ENCODE results near the gene SRP72.
A peak's percentile ranks its signal among the peaks of the same experiment; 100 is the strongest.
"Not testable (repeated sequence)": the region's sequence is repeated elsewhere in the genome, so short reads cannot be mapped to it uniquely, and the experiment has no call there.

SRP72 gene

DNA sequence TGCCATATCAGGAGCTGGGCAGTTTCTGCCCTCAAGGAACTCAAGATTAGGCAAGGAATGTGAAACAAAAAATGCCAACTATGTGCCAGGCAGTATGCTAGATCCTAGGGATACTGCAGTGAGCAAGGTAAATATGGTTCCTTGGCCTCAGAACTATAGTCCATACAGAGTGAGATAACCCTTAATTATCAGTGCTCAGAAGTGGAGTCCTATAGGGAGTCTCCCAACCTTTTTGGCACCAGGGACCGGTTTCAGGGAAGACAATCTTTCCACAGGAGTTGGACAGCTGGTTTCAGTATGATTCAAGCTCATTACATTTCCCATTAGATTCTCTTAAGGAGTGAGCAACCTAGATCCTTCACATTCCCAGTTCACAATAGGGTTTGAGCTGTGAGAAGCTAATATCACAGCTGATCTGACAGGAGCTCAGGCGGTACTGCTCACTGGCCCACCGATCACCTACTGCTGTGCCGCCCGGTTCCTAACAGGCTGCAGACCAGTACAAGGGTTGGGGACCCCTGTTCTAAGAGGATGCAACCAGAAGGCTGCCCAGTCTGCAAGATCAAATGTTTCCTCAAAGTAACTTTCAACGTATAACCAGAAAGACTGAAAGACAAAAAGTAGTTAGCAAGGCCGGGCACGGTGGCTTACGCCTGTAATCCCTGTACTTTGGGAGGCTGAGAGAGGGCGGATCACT is 1.7 kb upstream of the SRP72 start:
- no peak for DNase-seq (ENCODE audit: low spot score)

DNA sequence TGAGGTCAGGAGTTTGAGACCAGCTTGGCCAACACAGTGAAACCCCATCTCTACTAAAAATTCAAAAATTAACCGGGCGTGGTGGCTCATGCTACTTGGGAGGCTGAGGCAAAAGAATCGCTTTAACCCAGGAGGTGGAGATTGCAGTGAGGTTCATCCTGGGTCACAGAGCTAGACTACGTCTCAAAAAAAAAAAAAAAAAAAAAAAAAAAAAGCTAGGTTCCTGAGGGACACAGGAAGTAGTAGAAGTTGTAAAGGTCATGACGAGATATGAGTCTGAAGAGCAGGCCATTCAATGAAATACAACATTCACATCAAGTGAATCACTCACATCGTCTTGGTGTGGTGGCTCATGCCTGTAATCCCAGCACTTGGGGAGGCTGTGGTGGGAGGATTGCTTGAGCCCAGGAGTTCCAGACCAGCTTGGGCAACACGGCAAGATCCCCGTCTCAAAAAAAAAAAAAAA is 1.1 kb upstream of the SRP72 start:
- DNase-seq (ENCODE audit: low spot score): not testable (repeated sequence)

DNA sequence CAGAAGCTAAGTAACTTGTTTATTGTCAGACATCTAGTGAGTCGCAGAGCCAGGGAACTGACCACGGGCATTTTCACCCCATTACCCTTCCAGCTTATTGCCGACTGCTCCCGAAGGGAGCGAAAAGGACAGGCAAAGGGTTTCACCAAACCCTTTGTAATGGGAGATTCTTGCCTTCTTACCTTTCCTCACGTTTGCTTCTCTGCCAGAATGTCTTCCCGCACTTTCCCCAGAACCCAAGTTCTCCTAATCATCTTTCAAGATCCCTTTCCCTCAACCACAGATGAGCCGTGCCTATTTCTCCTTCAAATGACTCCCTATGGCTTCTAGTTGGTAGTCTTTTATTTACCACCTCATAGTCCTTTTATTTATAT is 520 bp upstream of the SRP72 start:
- peak; percentile 5 for DNase-seq (ENCODE audit: low spot score)

DNA sequence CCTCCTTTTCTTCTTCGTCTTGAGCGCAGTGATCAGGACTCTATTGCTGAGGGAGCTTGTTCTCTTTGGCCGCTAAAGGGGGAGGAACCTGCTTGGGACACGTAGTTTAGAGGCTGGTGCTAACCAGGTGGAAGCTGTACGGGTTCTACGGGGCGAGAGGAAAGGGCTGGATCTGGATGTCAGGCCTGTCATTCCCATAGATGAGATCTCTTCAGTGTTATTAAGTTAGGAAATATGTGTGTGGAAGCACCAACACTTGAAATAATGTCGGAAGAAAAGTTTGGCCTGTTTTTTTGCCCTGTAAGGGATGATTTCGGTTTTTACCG is 643 bp downstream of the SRP72 start:
- DNase-seq (ENCODE audit: low spot score): no peak

DNA sequence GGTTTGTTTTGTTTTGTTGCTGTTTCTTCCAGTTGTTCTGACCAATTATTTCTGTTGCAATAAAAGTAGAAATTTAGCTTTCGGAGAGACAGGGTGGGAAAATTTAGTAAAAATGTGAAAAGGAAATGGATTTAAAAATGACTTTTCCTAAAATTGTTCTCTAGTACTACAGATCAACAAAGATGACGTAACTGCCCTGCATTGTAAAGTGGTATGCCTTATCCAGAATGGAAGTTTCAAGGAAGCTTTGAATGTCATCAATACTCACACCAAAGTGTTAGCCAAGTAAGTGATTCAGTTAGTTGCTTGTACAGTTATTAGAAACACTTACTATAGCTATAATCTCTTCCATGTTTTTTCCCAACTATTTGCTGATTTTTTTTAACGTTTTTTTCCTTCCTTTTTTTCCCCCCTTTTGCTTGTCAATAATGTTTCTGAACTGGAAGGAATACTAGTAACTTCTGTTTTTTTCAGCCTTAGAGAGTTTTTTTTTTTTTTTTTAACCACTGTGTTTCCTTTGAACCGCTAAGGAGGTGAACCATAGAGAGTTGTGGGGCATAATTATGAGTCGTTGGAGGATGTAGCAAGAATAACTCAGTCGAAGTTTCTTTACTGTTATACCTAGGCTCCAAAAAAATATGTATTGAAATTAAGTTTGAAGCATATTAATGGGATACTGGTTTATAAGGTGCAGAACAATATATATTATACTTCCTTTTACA is 2.2 kb downstream of the SRP72 start:
- no peak for DNase-seq (ENCODE audit: low spot score)

DNA sequence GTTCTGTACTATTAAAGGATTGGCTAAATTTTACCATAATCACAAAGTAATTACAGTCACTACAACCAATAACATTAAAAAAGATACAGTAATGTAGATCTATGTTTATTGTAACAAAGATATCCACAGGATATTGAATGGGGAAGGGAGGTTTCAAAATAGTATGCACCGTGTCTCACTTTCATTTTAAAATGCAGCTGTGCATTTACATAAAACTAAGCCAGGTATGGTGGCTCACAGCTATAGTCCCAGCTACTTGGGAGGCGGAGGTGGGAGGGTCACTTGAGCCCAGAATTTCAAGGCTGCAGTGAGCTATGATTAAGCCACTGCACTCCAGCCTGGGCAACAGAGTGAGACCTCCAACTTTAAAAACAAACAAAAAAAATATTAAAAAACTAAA is 8.5 kb downstream of the SRP72 start:
- DNase-seq (ENCODE audit: low spot score): no peak

DNA sequence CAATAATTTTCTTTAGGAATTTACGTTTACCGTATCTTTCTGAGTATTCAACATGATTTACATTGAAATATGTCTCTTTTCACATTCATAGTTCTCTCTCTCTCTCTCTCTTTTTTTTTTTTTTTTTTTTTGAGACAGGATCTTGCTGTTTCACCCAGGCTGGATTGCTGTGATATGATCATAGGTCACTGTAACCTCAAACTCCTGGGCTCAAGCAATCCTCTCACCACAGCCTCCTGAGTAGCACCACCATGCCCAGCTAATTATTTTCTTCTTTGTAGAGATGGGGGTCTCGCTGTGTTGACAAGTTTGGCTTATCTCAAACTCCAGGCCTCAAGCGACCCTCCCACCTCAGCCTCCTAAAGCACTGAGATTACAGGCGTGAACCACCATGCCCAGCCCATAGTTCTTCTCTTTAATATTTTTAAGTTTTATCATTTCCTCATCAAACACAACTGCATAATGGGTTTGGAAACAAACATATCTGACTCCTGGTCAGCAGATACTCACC is 9.8 kb downstream of the SRP72 start:
- DNase-seq (ENCODE audit: low spot score): no peak

DNA sequence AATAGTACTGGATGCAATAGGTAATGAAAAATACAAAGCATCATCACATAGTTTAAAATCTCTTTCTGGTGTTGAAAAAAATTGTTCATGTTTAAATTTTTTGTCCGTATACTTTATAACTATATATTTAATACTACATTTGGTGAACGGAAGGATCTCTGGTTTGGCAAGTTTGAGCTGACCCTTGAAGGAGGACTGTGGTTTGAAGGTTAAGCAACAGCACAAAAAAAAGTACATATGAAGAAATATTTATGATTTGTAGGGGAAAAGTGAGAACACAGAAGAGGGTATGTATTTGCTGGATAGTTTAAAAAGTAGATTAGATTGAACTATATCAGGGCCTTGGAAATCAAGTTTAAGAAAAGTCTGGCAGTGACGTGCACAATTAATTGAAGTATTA is 13.3 kb downstream of the SRP72 start:
- no peak for DNase-seq (ENCODE audit: low spot score)

DNA sequence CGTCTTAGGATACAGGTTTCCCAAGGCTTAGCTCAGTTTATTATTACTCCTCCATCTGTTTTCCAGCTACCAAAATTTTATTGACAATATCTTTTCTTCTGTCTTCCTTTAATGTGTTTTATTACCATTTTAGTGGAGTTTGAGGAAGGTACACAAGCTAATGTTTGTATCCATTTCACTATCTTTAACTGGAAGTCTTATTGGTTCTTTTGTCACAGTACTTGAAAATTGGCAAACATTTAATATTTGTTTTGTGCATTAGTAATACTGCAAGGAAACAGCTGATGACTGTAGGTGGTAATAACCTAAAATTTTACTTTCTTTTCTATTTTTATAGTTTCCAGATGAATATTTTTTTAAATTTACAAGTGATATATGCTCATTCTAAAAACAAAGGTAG is 28.8 kb downstream of the SRP72 start:
- no peak for DNase-seq (ENCODE audit: low spot score)

DNA sequence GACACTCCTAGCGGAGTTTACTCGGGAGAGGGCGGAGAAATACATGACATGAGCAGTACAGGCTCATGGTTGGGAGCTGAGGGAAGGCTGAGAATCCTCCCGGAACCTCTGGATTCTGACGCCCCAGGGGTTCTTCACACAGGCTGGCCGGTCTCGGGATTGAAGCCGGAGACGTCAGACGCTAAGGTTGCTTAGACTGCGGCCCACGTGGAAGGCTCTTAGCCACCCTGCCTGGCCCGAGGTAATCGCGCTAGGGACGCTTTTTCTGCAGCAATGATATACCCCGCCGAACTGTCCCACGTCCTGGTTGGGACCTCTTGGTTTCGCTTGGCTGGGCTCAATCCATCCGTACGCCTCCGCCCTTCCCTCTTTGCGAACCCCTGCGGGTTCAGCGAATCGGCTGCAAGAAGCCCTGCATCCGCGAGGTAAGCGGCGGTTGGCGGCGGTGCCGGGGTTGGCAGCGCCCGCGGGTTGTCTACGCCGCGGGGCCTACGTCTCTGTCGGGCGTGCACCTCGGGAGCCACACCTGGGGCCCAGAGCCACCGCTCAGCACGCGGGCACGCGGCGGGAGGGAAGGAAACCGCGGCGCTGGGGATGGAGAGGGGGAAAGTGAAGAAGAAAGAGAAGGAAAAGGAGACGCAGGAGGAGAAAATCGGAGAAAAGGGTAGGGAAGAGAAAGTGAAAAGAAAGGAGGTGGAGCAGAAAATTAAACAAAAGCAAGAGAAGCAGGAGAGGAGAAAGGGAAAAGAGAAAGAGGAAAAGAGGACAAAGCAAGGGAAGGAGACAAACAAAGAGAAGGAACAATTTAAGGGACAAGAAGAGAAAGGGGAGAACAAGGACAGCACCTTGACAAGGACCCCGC is 38.1 kb downstream of the SRP72 start, which contains the start of gene ARL9:
Gene ARL9 (plus strand): TSS at position 523 of the 862 bp plus-strand sequence. CDS start 72 bp downstream, at position 595.
- peak; percentile 6 for DNase-seq (ENCODE audit: low spot score)

DNA sequence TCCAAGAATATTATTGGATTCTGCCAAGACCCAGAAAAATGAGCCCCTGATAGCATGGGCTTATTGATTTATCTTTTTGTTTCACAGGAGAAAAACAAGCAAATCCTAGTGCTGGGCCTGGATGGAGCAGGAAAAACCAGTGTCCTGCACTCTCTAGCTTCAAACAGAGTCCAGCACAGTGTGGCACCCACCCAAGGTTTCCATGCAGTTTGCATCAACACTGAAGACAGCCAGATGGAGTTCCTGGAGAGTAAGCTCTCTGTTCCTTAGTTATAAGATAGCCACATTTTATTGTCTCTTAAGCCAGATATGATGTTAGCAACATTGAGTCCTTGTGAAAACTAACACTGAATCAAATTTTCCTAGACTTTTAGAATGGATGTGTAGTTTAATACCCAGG is 43.7 kb downstream of the SRP72 start:
- DNase-seq (ENCODE audit: low spot score): no peak

DNA sequence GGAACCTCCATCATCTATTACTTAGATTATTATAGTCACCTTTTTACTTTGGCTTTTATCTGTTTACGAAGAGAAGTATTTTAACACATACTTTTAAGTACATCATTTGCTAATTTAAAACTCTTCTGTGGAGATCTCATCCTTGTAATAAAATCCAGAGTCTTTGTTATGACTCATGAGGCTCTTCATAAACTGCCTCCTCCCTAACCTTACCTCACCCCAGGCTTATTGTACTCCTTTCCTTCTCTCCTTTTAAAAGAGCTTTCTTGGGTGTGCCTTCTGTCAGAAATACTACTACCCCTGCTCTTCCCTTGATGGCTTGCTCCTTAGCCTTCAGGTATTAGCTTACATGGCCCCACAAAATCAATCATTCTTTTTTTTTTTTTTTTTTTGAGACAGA is 44.7 kb downstream of the SRP72 start:
- DNase-seq (ENCODE audit: low spot score): no peak

DNA sequence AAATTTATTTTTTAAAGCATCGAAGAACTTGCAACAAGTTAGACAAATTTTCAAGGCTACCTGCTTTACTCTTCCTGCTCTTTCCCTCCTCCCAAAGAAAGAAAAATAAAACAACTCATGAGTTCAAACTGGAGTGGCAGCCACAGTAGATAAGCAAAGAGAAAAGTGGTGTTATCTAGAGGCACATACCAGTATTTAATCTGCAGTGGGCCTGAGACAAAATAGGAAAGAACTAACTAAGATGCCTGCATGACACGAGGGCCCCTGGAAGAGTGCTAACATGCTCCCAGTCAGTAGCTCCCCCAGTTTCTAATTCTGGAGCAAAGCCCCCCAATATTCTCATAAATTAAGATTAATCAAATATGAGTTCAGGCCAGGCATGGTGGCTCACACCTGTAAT is 46.1 kb downstream of the SRP72 start:
- no peak for DNase-seq (ENCODE audit: low spot score)

DNA sequence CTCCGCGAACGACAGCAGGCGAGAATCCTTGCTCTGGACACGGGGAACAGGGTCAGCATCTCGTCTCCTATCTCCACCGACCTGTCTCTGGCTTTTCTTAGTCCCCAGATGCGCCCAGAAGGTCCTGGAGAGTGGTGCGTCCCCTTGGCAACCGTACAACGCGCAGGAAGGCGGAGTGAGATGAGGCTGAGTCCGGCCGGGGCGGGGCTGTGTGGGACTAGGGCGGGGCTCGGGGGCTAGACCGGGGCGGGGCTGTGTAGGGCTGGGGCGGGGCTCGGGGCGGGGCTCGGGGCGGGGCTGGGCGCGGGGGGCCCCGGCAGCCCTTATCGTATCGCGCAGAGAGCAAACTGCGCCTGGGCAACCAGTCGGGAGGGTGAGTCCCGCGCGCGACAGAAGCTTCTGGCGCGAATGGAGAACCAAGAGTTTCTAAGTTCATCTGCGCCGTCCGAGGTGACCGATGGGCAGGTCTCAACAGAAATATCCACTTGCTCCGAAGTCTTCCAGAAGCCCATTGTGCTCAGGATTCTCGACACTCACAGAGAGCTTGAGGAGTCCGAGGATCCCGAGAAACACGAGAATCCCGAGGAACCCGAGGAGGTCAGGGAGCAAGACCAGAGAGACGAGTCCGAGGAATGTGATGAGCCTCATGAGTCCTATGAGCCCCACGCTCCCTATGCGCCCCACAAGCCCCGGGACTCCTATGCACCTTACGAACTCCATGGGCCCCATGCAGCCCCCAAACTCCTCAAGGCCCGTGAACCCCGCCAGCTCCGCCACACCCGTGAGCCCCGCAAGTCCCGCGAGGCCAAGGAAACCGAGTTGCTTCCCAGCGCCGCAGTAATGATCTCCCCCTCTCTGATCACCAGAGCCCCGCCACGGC is 63.1 kb downstream of the SRP72 start:
- peak; percentile 81 for DNase-seq (ENCODE audit: low spot score)

DNA sequence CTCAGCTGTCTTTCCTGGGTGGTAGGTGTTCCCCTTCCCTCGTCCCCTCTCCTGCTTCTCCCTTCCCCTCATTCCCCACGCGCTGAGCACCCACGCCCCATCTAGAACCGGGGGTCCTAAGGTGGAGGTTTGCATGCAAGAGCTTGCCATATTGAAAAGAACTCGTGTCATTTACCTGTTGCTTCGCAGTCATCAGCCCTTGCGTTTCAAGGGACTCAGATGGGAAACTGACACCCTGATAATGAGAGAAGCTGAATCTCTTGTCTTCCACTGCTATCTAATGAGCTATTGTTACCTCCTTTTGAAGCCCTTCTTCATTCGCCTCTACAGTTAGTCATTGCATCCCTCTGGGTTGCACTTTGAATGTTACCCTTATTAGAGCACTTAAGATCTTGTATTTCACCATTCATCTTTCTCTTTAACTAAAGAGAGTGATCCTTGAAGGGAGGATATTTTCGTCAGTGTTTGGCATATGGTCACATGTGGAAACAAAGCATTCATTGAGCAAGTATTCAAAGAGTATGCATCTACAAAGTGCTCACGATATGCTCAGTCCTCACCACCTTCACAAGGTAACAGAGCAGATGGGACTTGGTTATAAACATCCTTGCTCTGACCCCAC is 63.8 kb downstream of the SRP72 start:
- DNase-seq (ENCODE audit: low spot score): no peak

DNA sequence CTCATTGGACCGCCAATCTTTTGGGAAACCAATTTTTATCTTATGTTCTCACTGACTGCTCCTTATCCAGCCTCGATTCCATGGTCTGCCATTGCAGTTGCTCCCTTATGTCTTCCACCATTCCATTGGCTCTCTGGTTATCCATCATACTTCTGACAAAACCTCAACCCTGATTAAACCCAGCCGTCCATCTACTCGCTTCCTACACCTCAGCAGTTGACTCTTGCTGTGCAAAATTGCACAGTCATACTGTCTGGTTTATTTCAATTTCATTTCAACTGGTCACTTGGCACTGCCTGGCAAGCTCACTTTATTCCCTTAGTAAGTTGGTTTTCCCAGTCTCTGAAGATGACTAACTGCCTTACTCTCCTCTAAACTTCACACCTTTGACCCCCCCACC is 64.4 kb downstream of the SRP72 start:
- no peak for DNase-seq (ENCODE audit: low spot score)

DNA sequence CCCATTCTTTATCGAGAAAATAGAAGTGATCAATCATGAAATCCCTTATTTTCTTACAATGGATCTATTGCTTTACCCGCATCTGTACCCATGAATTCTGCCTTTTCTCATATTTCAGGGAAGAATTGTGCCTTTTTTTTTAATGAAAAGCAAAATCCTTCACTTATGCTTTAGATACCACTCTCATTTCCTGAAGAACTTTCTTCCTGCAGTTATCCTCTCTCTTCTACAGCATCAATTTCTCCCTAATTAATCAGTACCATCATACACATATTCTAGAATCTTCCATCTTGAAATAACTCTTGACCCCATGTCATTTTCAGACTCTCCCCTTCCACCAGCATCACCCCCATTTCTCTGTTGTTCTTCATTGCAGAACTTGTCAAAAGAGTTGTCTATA is 64.8 kb downstream of the SRP72 start:
- DNase-seq (ENCODE audit: low spot score): no peak

DNA sequence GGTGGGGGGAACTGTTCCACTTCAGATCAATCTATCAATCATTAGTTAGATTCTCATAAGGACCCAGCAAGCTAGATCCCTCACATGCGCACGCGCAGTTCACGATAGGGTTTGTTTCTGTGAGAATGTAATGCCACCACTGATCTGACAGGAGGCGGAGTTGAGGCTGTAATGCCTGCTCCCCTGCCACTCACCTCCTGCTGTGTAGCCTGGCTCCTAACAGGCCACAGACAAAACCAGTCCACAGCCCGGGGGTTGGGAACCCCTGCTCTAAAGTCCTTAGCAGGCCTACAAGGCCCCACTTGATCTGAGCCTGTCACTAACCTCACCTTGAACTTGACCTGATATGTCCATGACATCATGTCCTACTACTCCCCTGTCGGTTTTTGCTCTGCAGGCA is 68.5 kb downstream of the SRP72 start:
- no peak for DNase-seq (ENCODE audit: low spot score)

DNA sequence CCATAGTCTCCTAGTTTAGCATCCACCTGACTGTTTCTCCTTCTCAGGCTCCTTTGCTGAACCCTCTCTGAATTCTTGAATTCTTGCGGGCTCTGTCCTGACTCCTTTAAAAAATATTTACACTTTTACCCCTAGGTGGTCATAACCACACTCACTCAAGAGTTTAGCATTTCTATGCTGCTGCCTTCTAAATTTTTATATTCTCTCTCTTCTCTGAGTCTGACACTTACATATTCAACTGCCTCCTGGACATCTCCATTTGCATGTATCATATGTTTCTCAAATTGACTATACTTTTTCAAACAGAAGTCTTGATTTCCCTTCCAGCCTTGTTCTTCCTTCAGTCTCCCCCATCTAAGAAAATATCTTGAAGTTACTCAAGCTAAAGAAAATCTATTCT is 69.7 kb downstream of the SRP72 start:
- DNase-seq (ENCODE audit: low spot score): no peak

DNA sequence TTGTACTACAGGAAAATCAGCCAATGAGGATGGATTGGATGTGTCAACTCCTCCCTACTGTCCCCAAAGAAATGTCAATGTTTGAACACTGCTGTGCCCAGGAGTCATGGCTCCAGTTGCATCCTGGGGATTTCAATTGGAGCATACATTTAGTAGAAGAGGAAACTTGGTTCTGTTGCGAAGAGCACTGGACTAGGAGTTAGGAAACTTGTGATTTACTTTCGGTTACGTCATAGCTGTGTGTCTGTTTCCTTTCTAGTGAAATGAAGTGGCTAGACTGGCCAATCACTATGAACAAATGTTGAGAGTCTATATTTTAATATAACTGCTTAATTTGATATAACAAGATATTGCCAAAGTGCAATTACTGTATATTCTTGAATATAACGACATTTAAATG is 73.4 kb downstream of the SRP72 start:
- DNase-seq (ENCODE audit: low spot score): no peak

DNA sequence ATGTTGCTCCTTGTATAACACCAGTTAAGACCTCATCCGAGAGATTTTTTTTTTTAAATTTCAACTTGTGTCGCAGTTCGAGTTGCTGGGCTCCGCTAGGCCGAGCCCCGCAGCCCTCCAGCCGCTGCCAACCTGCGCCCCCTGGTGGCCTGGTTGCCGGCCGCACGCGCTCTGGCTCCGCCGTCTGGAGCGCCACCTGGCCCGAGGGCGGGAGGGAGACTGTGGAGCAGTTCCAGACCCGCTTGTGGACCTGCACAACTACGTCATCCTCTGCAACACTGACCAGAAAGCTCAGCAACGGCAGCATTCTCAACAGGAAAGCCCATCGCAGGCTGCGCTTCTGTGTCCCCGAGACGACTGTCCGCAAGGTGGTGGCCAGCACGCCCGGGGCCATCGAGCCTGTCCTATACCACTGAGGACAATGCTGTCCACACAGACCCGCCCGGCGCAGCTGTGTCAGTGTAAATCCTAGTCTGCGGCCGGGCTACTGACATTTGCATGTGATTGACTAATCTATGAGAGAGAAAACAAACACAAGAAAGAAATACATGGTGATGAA is 77.2 kb downstream of the SRP72 start:
- peak; percentile 86 for DNase-seq (ENCODE audit: low spot score)
